ENCODE results near the gene ZSCAN31. TPM values are rescaled to one million over a fixed set of nuclear protein-coding genes. Genes with fewer than 3 reads are reported as not detected.

Gene ZSCAN31
- total and polyA plus RNA-seq, 9 of the 15 experiments (the other 6 are each of a cell fraction or from before 2014, with no cell fraction given) = 3.9 to 12.1 (median 7.0) TPM

DNA sequence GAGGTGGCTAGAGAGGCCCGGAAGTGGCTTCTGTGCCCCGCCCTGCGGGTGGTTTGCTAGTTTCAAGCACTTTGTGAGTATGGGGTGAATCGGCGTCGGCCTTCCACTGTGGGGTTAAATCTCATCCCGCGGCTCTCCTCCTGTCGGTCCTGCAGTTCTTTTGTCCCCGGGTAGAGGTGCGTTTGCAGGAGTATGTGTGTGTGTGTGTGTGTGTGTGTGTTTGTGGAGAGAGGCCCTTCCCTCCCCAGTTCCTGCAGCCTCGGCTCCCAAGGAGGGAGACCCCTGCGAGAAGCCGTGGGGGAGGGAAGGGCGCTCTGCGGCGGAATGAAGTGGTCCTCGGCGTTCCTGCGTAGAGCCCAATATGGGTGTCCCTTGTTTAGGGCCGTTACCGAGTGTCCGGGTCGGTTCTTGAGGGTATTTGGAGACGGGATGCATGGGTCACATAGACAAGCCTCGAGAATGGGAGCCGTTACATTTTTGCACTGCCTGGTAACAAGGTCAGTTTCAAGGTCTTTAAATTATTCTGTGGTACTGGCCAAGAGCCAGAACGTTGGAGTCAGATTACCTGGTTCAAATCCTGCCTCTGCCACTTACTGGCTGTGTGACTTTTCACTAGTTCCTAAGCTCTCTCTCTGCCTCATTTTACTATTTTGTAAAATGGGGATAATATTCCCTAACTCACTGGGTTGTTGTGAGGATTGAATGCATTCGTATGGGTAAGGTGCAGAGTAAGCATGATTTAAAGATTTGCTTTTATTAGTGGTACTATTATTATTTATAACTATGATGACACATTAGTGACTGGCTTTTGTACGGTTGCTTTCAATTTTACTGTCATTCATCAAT is 14.2 kb upstream of the ZSCAN31 start, which contains the start of gene ZKSCAN3 (continued):
- TF ChIP-seq, protein P1, sequence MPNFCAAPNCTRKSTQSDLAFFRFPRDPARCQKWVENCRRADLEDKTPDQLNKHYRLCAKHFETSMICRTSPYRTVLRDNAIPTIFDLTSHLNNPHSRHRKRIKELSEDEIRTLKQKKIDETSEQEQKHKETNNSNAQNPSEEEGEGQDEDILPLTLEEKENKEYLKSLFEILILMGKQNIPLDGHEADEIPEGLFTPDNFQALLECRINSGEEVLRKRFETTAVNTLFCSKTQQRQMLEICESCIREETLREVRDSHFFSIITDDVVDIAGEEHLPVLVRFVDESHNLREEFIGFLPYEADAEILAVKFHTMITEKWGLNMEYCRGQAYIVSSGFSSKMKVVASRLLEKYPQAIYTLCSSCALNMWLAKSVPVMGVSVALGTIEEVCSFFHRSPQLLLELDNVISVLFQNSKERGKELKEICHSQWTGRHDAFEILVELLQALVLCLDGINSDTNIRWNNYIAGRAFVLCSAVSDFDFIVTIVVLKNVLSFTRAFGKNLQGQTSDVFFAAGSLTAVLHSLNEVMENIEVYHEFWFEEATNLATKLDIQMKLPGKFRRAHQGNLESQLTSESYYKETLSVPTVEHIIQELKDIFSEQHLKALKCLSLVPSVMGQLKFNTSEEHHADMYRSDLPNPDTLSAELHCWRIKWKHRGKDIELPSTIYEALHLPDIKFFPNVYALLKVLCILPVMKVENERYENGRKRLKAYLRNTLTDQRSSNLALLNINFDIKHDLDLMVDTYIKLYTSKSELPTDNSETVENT (CRISPR knock-in tag; IDR thresholded peaks at IDR 0.05) = peak; percentile 88

DNA sequence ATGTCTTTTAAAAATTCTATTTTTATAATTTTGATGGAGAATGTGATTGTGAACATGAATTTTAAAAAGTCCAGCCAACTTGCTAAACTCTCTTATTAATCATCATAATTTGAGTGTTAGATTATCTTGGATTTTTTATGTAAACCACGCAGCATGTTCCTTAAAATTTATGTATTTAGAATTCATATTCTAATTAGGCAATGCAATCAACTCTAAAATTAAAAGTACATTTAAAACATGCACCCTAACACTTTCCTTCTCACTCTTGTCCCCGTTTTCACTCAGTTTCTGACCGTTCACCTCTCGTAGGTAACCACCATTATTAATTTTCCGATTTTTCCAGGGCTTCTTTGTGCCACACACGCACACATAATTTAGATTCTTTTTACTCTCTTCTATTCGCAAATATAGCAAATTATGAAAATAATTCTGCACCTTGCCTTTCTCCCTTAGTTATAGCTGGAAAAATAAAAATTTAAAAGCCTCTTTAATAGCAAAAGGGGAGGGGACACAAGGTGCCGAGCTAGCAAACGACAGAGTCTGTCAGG is 13.5 kb upstream of the ZSCAN31 start:
- Histone ChIP-seq H4K20me1 (replicated peaks; ENCODE audit: control insufficient read depth, insufficient read depth, low read length) (no peaks in the 10 kb centered on the region), H3K79me2 (ENCODE audit: control insufficient read depth, insufficient read depth, low read length) (peaks cover 46% of the 10 kb centered on the region), H3K4me2 (ENCODE audit: insufficient read depth, low read length) (peak overlapping the region; percentile 92), H3K4me3 (peak overlapping the region; percentile 68), H3K27me3 (ENCODE audit: control insufficient read depth in 2 of 2, insufficient read depth in 2 of 2, low read length in 2 of 2) (no peaks in the 10 kb centered on the region), H3K4me1 (replicated peaks in 1 of 2; ENCODE audit: control insufficient read depth in 2 of 2, insufficient read depth in 2 of 2, low read length in 2 of 2) (peaks cover 22 to 45% of the 10 kb centered on the region in 2 experiments), H3K9me3 (replicated peaks; ENCODE audit: control insufficient read depth, insufficient read depth, low read depth, low read length) (no peaks in the 10 kb centered on the region), H3K9ac (ENCODE audit: insufficient read depth in 1 of 2, low read depth in 2 of 2, low read length in 2 of 2) (peak overlapping the region; percentile 84 to 92), H3K27ac (ENCODE audit: extremely low read depth, low read depth, low read length) (peak overlapping the region; percentile 86), H2AFZ (ENCODE audit: low read depth, low read length) (peak overlapping the region; percentile 94), H3K9me1 (ENCODE audit: control insufficient read depth, insufficient read depth, low read length) (no peaks in the 10 kb centered on the region), H3K36me3 (ENCODE audit: control insufficient read depth, insufficient read depth, low read length) (peaks cover 4% of the 10 kb centered on the region; the same call in 1 of the 3 replicates)
- BruUV-seq (replicated peaks) = no TSS peak
- ChIA-PET POLR2A (interaction anchor here (0.5 to 2.1 kb wide), 11 partner anchors 12 to 463 kb away, joined by 3 to 15 read pairs (median 3); partner anchors contain the start of genes ZKSCAN8 and ZSCAN26), CTCF (ENCODE audit: low intra/inter-chr PET ratio) (no interaction called here)
- ATAC-seq (no peak), DNase-seq (ENCODE audit: extremely low read depth in 1 of 4, low spot score in 3 of 4) (no peak), FAIRE-seq (no peak)
- intact Hi-C loops (cut with micrococcal nuclease) (no loop called here), in situ Hi-C loops (cut with MboI) (no loop called here)
- WGBS (ENCODE audit: insufficient coverage, low coverage, missing lambda C conversion rate) = under 1% methylated on average over 9 of the region's 9 CpGs
- no peak for TF ChIP-seq ZNF212 (CRISPR knock-in tag; IDR thresholded peaks at IDR 0.05)
- TF ChIP-seq, protein P2, sequence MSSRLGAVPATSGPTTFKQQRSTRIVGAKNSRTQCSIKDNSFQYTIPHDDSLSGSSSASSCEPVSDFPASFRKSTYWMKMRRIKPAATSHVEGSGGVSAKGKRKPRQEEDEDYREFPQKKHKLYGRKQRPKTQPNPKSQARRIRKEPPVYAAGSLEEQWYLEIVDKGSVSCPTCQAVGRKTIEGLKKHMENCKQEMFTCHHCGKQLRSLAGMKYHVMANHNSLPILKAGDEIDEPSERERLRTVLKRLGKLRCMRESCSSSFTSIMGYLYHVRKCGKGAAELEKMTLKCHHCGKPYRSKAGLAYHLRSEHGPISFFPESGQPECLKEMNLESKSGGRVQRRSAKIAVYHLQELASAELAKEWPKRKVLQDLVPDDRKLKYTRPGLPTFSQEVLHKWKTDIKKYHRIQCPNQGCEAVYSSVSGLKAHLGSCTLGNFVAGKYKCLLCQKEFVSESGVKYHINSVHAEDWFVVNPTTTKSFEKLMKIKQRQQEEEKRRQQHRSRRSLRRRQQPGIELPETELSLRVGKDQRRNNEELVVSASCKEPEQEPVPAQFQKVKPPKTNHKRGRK (tag; IDR thresholded peaks at IDR 0.05) = peak; percentile 60; the same call in 1 of the 2 replicates
- TF ChIP-seq MTA3 (IDR thresholded peaks at IDR 0.05; ENCODE audit: borderline replicate concordance) = no peak
- peak; percentile 53 for TF ChIP-seq ZBTB8A (IDR thresholded peaks at IDR 0.05; ENCODE audit: partially characterized antibody)
- TF ChIP-seq TOE1 (IDR thresholded peaks at IDR 0.05; ENCODE audit: borderline replicate concordance) = no peak
- no peak for TF ChIP-seq TOE1 (CRISPR knock-in tag; IDR thresholded peaks at IDR 0.05; ENCODE audit: borderline replicate concordance, low read depth)
- no peak for TF ChIP-seq ZNF175 (CRISPR knock-in tag; IDR thresholded peaks at IDR 0.05; ENCODE audit: low read depth)
- TF ChIP-seq ILF3 (IDR thresholded peaks at IDR 0.05; ENCODE audit: borderline replicate concordance) = peak; percentile 69; the same call in 1 of the 2 replicates
- TF ChIP-seq SLC30A9 (CRISPR knock-in tag; IDR thresholded peaks at IDR 0.05) = no peak
- TF ChIP-seq, protein P3, sequence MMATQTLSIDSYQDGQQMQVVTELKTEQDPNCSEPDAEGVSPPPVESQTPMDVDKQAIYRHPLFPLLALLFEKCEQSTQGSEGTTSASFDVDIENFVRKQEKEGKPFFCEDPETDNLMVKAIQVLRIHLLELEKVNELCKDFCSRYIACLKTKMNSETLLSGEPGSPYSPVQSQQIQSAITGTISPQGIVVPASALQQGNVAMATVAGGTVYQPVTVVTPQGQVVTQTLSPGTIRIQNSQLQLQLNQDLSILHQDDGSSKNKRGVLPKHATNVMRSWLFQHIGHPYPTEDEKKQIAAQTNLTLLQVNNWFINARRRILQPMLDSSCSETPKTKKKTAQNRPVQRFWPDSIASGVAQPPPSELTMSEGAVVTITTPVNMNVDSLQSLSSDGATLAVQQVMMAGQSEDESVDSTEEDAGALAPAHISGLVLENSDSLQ (IDR thresholded peaks at IDR 0.05) = peak; percentile 20; the same call in 1 of the 2 replicates
- no peak for TF ChIP-seq PTTG1 (tag; IDR thresholded peaks at IDR 0.05; ENCODE audit: low read depth)
- TF ChIP-seq ETV5 (CRISPR knock-in tag; IDR thresholded peaks at IDR 0.05; ENCODE audit: low read depth) = no peak
- TF ChIP-seq NFIC (IDR thresholded peaks at IDR 0.05) = no peak

Data from K562 (cell line).